Ishikawa (cell line): Measurements from ENCODE around the gene NSMCE3.

Experiments
- CEBPB ChIP-seq: IDR thresholded peaks from 2 replicates; pipeline ENCODE4 v1.6.1; 2012
- CREB1 ChIP-seq: IDR thresholded peaks from 2 replicates; pipeline ENCODE4 v1.6.1; 2012; ENCODE audit warnings: low read depth
- EGR1 ChIP-seq: IDR thresholded peaks from 2 replicates; pipeline ENCODE4 v1.6.1; 2012
- EP300 ChIP-seq: IDR thresholded peaks from 2 replicates; pipeline ENCODE4 v1.6.1; 2012; ENCODE audit warnings: borderline replicate concordance
- FOXM1 ChIP-seq: IDR thresholded peaks from 2 replicates; pipeline ENCODE4 v1.6.1; 2012; ENCODE audit warnings: low read depth, borderline replicate concordance
- MAX ChIP-seq: IDR thresholded peaks from 2 replicates; pipeline ENCODE4 v1.6.1; 2012
- NFIC ChIP-seq: IDR thresholded peaks from 2 replicates; pipeline ENCODE4 v1.6.1; 2012
- RAD21 ChIP-seq: IDR thresholded peaks from 2 replicates; pipeline ENCODE4 v1.6.1; 2012; ENCODE audit warnings: low read depth
- REST ChIP-seq: IDR thresholded peaks from 2 replicates; pipeline ENCODE4 v1.6.1; 2012; ENCODE audit warnings: low read depth, mild to moderate bottlenecking
- TAF1 ChIP-seq: IDR thresholded peaks from 2 replicates; pipeline ENCODE4 v1.6.1; 2012; ENCODE audit warnings: low read depth, mild to moderate bottlenecking
- TCF12 ChIP-seq: IDR thresholded peaks from 2 replicates; pipeline ENCODE4 v1.6.1; 2012; ENCODE audit warnings: low read depth
- TEAD4 ChIP-seq: IDR thresholded peaks from 2 replicates; pipeline ENCODE4 v1.6.1; 2012
- USF1 ChIP-seq: IDR thresholded peaks from 2 replicates; pipeline ENCODE4 v1.6.1; 2012
- YY1 ChIP-seq: IDR thresholded peaks from 2 replicates; pipeline ENCODE4 v1.6.1; 2012; ENCODE audit warnings: low read depth

GRCh38 chr15:29299331-29299730 is 29.7 kb upstream of the NSMCE3 start:
- TF ChIP-seq RAD21 (no peak), FOXM1 (no peak), TEAD4 (no peak), MAX (no peak), CEBPB (no peak), EGR1 (no peak), NFIC (no peak), CREB1 (no peak), TCF12 (no peak), EP300 (no peak), USF1 (no peak), TAF1 (no peak), YY1 (no peak), REST (no peak)
